HepG2 (cell line): ENCODE data around the gene ACP2. TPM values are rescaled to one million over a fixed set of nuclear protein-coding genes. Genes with fewer than 3 reads are reported as not detected.

ENCODE experiments used
- polyA plus RNA-seq, 8 experiments: library from polyadenylated mRNA; depleted of rRNA in 3 of 8; stranded (reverse) in 7 of 8; unstranded in 1 of 8; fragments of >200 nt; fragmentation: Illumina TruSeq in 4 of 8; extraction: Trizol in 4 of 8; gene quantifications; 2 replicates each; pipeline versions ENCODE4 v1.2.1 to v1.2.3, GENCODE V29; 2011 to 2016; ENCODE audit warnings: low read depth in 4 of 8, missing spikeins in 1 of 8, mixed read lengths in 1 of 8; ENCODE audit not compliant: insufficient read depth in 1 of 8
- total RNA-seq, 5 experiments: library from RNA; depleted of rRNA; stranded (reverse); fragments of >200 nt; fragmentation: Illumina TruSeq; extraction: Trizol; gene quantifications; 2 replicates each; pipeline ENCODE4 v1.2.3, GENCODE V29; 2016; ENCODE audit warnings: low read depth in 1 of 5

The ACP2 gene
- total and polyA plus RNA-seq, 2 of the 13 experiments (the other 11 are each of a cell fraction or from before 2014, with no cell fraction given): 17.7 to 20.2 TPM

Other genes with a start within 250 kb of the ACP2 start
- gene ARFGAP2, start 71.9 kb downstream of the ACP2 start, total RNA-seq (2016; rRNA removed; fragmentation: Illumina TruSeq; extraction: Trizol): 67.9 and 75.3 TPM in 2 replicates
- 32.3 and 40.5 TPM in 2 replicates for gene ARFGAP2, start 71.9 kb downstream of the ACP2 start, polyA plus RNA-seq (2011; rRNA removed)
- 86.4 and 93.3 TPM in 2 replicates for gene PACSIN3, start 62.4 kb downstream of the ACP2 start, total RNA-seq (2016; rRNA removed; fragmentation: Illumina TruSeq; extraction: Trizol)
- 47.9 and 56.8 TPM in 2 replicates for gene PACSIN3, start 62.4 kb downstream of the ACP2 start, polyA plus RNA-seq (2011; rRNA removed)
- 83.4 and 88.1 TPM in 2 replicates for gene DDB2, start 33.8 kb downstream of the ACP2 start, total RNA-seq (2016; rRNA removed; fragmentation: Illumina TruSeq; extraction: Trizol)
- gene DDB2, start 33.8 kb downstream of the ACP2 start, polyA plus RNA-seq (2011; rRNA removed): 66.8 and 71.4 TPM in 2 replicates
- gene NR1H3, start 9.2 kb upstream of the ACP2 start, total RNA-seq (2016; rRNA removed; fragmentation: Illumina TruSeq; extraction: Trizol): 36.5 and 41.8 TPM in 2 replicates
- 102 and 115 TPM in 2 replicates for gene NR1H3, start 9.2 kb upstream of the ACP2 start, polyA plus RNA-seq (2011; rRNA removed)
- gene MADD, start 21.3 kb upstream of the ACP2 start, total RNA-seq (2016; rRNA removed; fragmentation: Illumina TruSeq; extraction: Trizol): 16.4 and 18.0 TPM in 2 replicates
- 29.2 and 30.1 TPM in 2 replicates for gene MADD, start 21.3 kb upstream of the ACP2 start, polyA plus RNA-seq (2011; rRNA removed)
- not detected in 2 replicates for gene MYBPC3, start 103.9 kb upstream of the ACP2 start, total RNA-seq (2016; rRNA removed; fragmentation: Illumina TruSeq; extraction: Trizol)
- gene MYBPC3, start 103.9 kb upstream of the ACP2 start, polyA plus RNA-seq (2011; rRNA removed): 0.01 TPM in 1 of 2 replicates, not detected in the other
- not detected in 2 replicates for gene SPI1, start 129.7 kb upstream of the ACP2 start, total RNA-seq (2016; rRNA removed; fragmentation: Illumina TruSeq; extraction: Trizol)
- not detected in 2 replicates for gene SPI1, start 129.7 kb upstream of the ACP2 start, polyA plus RNA-seq (2011; rRNA removed)
- 7.2 and 15.3 TPM in 2 replicates for gene SLC39A13, start 159.8 kb upstream of the ACP2 start, total RNA-seq (2016; rRNA removed; fragmentation: Illumina TruSeq; extraction: Trizol)
- gene SLC39A13, start 159.8 kb upstream of the ACP2 start, polyA plus RNA-seq (2011; rRNA removed): 30.5 and 40.7 TPM in 2 replicates
- 214 and 279 TPM in 2 replicates for gene PSMC3, start 177.6 kb upstream of the ACP2 start, total RNA-seq (2016; rRNA removed; fragmentation: Illumina TruSeq; extraction: Trizol)
- gene PSMC3, start 177.6 kb upstream of the ACP2 start, polyA plus RNA-seq (2011; rRNA removed): 66.7 and 75.8 TPM in 2 replicates
- 0.60 and 1.2 TPM in 2 replicates for gene RAPSN, start 200.3 kb upstream of the ACP2 start, total RNA-seq (2016; rRNA removed; fragmentation: Illumina TruSeq; extraction: Trizol)
- 0.15 and 0.40 TPM in 2 replicates for gene RAPSN, start 200.3 kb upstream of the ACP2 start, polyA plus RNA-seq (2011; rRNA removed)